GM12878 (cell line): Measurements from ENCODE around the gene TMPRSS9. TPM values are rescaled to one million over a fixed set of nuclear protein-coding genes. Genes with fewer than 3 reads are reported as not detected.

Experiments
- ATAC-seq: fragments of 200-7000 bp; cut with Tn5 transposase; 3 replicates; pipeline ENCODE4 v1.9.1; 2020; ENCODE audit warnings: mild to moderate bottlenecking, moderate library complexity
- BruUV-seq: library from RNA; stranded (reverse); fragments of 400-500 nt; replicated peaks from 2 replicates; lab custom pipeline; 2021; lab: Mats Ljungman, UMichigan
- CTCF ChIA-PET: fragments of 300-600 bp; sonication (Branson Sonifier 250); formaldehyde crosslinking; extraction: SDS; loops from one replicate; lab custom pipeline; 2021; ENCODE audit warnings: inconsistent platforms; lab: Yijun Ruan, JAX
- POLR2A ChIA-PET: fragments of 350-600 bp; formaldehyde crosslinking; extraction: SDS; loops from one replicate; lab custom pipeline; 2021; ENCODE audit warnings: inconsistent platforms; lab: Charles Lee
- RAD21 ChIA-PET: fragments of 300-600 bp; sonication (Branson Sonifier 250); formaldehyde crosslinking; loops from one replicate; lab custom pipeline; 2023; ENCODE audit warnings: antibody characterized with exemption; ENCODE audit not compliant: unreplicated experiment; lab: Charles Lee
- SMC1A ChIA-PET: fragments of 300-600 bp; sonication (Branson Sonifier 250); formaldehyde crosslinking; loops from one replicate; lab custom pipeline; 2023; ENCODE audit not compliant: unreplicated experiment, uncharacterized antibody; lab: Charles Lee
- DNase-seq: peaks from one replicate; pipeline ENCODE4 v3.0.0-alpha.2; 2011; ENCODE audit warnings: low read depth, low spot score
- FAIRE-seq: peaks from 3 replicates; lab custom pipeline; 2011; peaks lifted over from hg19 to GRCh38; lab: Jason Lieb, UNC
- H2AFZ ChIP-seq: 2 replicates; pipeline ENCODE4 v1.6.0; 2011; ENCODE audit warnings: low read depth, low read length, control low read depth; ENCODE audit not compliant: control insufficient read depth
- H3K27ac ChIP-seq: 2 replicates; pipeline ENCODE4 v1.5.1; 2011; ENCODE audit warnings: control low read depth; ENCODE audit not compliant: control insufficient read depth, insufficient read depth
- H3K27me3 ChIP-seq, 2 experiments: replicated peaks in 1 of 2; 2 replicates each; pipeline versions ENCODE4 v1.6.0 to v1.6.1; 2011; ENCODE audit warnings: low read length in 1 of 2; ENCODE audit not compliant: control insufficient read depth in 2 of 2, insufficient read depth in 2 of 2
- H3K36me3 ChIP-seq, 2 experiments: 2 replicates each; pipeline ENCODE4 v1.5.1; 2011; ENCODE audit warnings: low read length in 1 of 2; ENCODE audit not compliant: control insufficient read depth in 2 of 2, insufficient read depth in 2 of 2
- H3K4me1 ChIP-seq: 2 replicates; pipeline ENCODE4 v1.6.1; 2011; ENCODE audit warnings: mild to moderate bottlenecking, low read length, moderate library complexity, mixed read lengths; ENCODE audit not compliant: control insufficient read depth, insufficient read depth
- H3K4me2 ChIP-seq: 2 replicates; pipeline ENCODE4 v1.6.0; 2011; ENCODE audit warnings: control low read depth; ENCODE audit not compliant: control insufficient read depth, insufficient read depth
- H3K4me3 ChIP-seq: fragments of 200-600 bp; sonication (generic); 2 replicates; pipeline ENCODE4 v1.5.1; 2016
- H3K79me2 ChIP-seq: 2 replicates; pipeline ENCODE4 v1.6.0; 2011; ENCODE audit warnings: low read length; ENCODE audit not compliant: control insufficient read depth, insufficient read depth
- H3K9ac ChIP-seq: 2 replicates; pipeline ENCODE4 v1.8.0; 2011; ENCODE audit warnings: low read length, control low read depth, mixed read lengths; ENCODE audit not compliant: control insufficient read depth, insufficient read depth
- H3K9me3 ChIP-seq: replicated peaks from 3 replicates; pipeline ENCODE4 v1.5.1; 2011; ENCODE audit warnings: mild to moderate bottlenecking, low read length; ENCODE audit not compliant: control insufficient read depth, insufficient read depth
- H4K20me1 ChIP-seq: 2 replicates; pipeline ENCODE4 v1.6.0; 2011; ENCODE audit not compliant: control insufficient read depth, insufficient read depth
- HDGF ChIP-seq: fragments of 450-650 bp; IDR thresholded peaks from 2 replicates; pipeline ENCODE4 v1.6.1; 2016; ENCODE audit warnings: antibody characterized with exemption
- PBX3 ChIP-seq: IDR thresholded peaks from 2 replicates; pipeline ENCODE4 v1.6.1; 2011; ENCODE audit warnings: mild to moderate bottlenecking, low read depth, low read length, moderate library complexity; ENCODE audit not compliant: insufficient replicate concordance
- POLR2A ChIP-seq: IDR thresholded peaks from 2 replicates; pipeline ENCODE4 v1.6.1; 2011; ENCODE audit warnings: low read depth, mild to moderate bottlenecking, low read length
- ZNF24 ChIP-seq: fragments of 450-650 bp; IDR thresholded peaks from 2 replicates; pipeline ENCODE4 v1.6.1; 2017; ENCODE audit warnings: antibody characterized with exemption, mild to moderate bottlenecking
- WGBS: methylation state at CpG from one replicate; pipeline ENCODE4 v1.1.6; 2016; ENCODE audit warnings: low lambda C conversion rate; ENCODE audit not compliant: insufficient replicate concordance, insufficient coverage; ENCODE audit errors: missing lambda C conversion rate; 5-methylcytosine and 5-hydroxymethylcytosine counted together
- in situ Hi-C: fragments of 300-500 bp; cut with MboI; formaldehyde crosslinking; loops from 9 replicates; pipeline ENCODE4 v1.14.3; 2018; ENCODE audit warnings: mixed read lengths
- intact Hi-C: fragments of 100-400 bp; cut with micrococcal nuclease; formaldehyde crosslinking; loops from one replicate; pipeline ENCODE4 v1.14.2; 2022; ENCODE audit not compliant: unreplicated experiment
- polyA plus RNA-seq, 11 experiments: library from polyadenylated mRNA; depleted of rRNA in 4 of 11; unstranded in 6 of 11; stranded (reverse) in 5 of 11; fragments of >200 nt; fragmentation: Nextera tagmentation in 4 of 11; fragmentation: Illumina TruSeq in 1 of 11; extraction: Ambion mirVana in 4 of 11; extraction: Trizol in 1 of 11; gene quantifications; 1 replicate in 1 of 11; 2 replicates in 10 of 11; pipeline versions ENCODE4 v1.2.1 to v1.2.3, GENCODE V29; 2011 to 2016; ENCODE audit warnings: inconsistent platforms in 2 of 11, missing spikeins in 2 of 11, low read depth in 1 of 11
- total RNA-seq, 4 experiments: library from RNA; depleted of rRNA in 3 of 4; stranded (reverse); fragments of >200 nt in 3 of 4; fragmentation: Illumina TruSeq in 1 of 4; extraction: Trizol in 1 of 4; gene quantifications; 2 replicates each; pipeline versions ENCODE4 v1.2.1 to v1.2.3, GENCODE V29; 2013 to 2021

Gene TMPRSS9
- total and polyA plus RNA-seq, 10 of the 15 experiments (the other 5 are each of a cell fraction or from before 2014, with no cell fraction given) = 0.24 TPM; not detected in 9

DNA sequence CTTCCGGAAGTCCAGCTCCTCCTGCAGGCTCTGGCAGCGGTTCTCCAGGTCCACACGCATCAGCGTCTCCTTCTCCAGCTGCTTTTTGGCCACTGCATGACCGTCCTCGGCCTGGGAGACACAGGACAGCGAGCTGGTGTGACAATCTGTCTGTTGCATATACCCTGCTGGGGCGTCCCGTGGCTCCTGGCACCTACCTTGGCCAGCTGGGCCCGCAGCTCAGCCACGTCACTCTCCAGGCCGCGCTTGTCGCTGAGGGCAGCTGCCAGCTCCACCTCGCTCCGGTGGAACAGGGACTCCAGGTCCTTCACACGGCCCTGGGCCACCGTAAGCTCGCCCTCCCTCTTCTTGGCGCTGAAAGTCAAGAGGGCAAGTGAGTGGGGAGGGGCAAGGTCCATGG, 78.1 kb downstream of the TMPRSS9 start:
- intact Hi-C loops = no loop called here
- Histone ChIP-seq H3K9ac (no peak overlapping the region), H3K4me2 (no peak overlapping the region), H3K4me1 (no peaks in the 10 kb centered on the region), H3K27me3 (no peaks in the 10 kb centered on the region), H3K27ac (no peak overlapping the region), H3K79me2 (no peaks in the 10 kb centered on the region), H3K9me3 (no peaks in the 10 kb centered on the region), H3K36me3 (peaks cover 22 to 54% of the 10 kb centered on the region in 2 experiments), H2AFZ (no peak overlapping the region), H4K20me1 (no peaks in the 10 kb centered on the region), H3K4me3 (no peak overlapping the region)
- POLR2A ChIA-PET = interaction anchor here (0.5 to 0.7 kb wide), 3 partner anchors 11 to 40 kb away, joined by 4 to 11 read pairs (median 6); no protein-coding TSS in a partner anchor
- no TSS peak for BruUV-seq
- ATAC-seq = no peak
- in situ Hi-C loops = no loop called here
- DNase-seq = no peak
- WGBS = 97% methylated on average over 14 of the region's 20 CpGs
- no peak for FAIRE-seq
- CTCF ChIA-PET = interaction anchor here (0.7 kb wide), 1 partner anchor 11 kb away, joined by 3 read pairs; the partner anchor contains the start of gene TIMM13
- SMC1A ChIA-PET = no interaction called here
- TF ChIP-seq ZNF24 = no peak
- peak; percentile 30 for TF ChIP-seq POLR2A
- RAD21 ChIA-PET = interaction anchor here (0.7 kb wide), 1 partner anchor 183 kb away, joined by 3 read pairs; no protein-coding TSS in a partner anchor

DNA sequence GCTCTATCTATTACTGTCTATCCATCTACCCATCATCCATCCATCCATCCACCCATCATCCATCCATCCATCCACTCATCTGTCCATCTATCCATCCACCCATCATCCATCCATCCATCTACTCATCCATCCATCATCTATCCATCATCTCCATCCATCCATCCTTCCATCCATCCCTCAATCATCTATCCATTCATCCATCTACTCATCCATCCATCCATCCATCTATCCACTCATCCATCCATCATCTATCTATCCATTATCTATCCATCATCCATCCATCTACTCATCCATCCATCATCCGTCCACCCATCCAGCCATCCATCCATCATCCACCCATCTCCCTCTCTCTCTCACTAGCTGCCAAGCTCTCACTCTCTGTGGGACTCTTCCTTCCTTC, 80.5 kb downstream of the TMPRSS9 start:
- intact Hi-C loops (no loop called here), in situ Hi-C loops (no loop called here)
- Histone ChIP-seq H3K36me3 (peaks cover 22 to 53% of the 10 kb centered on the region in 2 experiments), H3K27ac (no peak overlapping the region), H3K4me3 (no peak overlapping the region), H2AFZ (no peak overlapping the region), H3K79me2 (peaks cover 5% of the 10 kb centered on the region), H3K4me2 (no peak overlapping the region), H4K20me1 (no peaks in the 10 kb centered on the region), H3K27me3 (no peaks in the 10 kb centered on the region), H3K9me3 (no peaks in the 10 kb centered on the region), H3K9ac (no peak overlapping the region), H3K4me1 (no peaks in the 10 kb centered on the region)
- 95% methylated on average over 1 of the region's 1 CpG for WGBS
- FAIRE-seq = no peak
- TF ChIP-seq PBX3 (no peak), HDGF (peak; percentile 77; the same call in 1 of the 2 replicates)
- no peak for ATAC-seq
- ChIA-PET POLR2A (no interaction called here), CTCF (interaction anchor here (0.9 kb wide), 1 partner anchor 13 kb away, joined by 3 read pairs; no protein-coding TSS in a partner anchor), SMC1A (interaction anchor here (2.0 kb wide), 1 partner anchor 8 kb away, joined by 5 read pairs; no protein-coding TSS in a partner anchor), RAD21 (no interaction called here)
- BruUV-seq = no TSS peak
- no peak for DNase-seq
